Osteoblast (primary cell): ENCODE results near the gene ANKRD13C. TPM values are rescaled to one million over a fixed set of nuclear protein-coding genes. Genes with fewer than 3 reads are reported as not detected.

Experiments
- DNase-seq: peaks from one replicate; pipeline ENCODE4 v3.0.0; 2011; ENCODE audit warnings: low spot score, mixed read lengths; ENCODE audit not compliant: insufficient read length; ENCODE audit errors: missing footprints
- H2AFZ ChIP-seq: 2 replicates; pipeline ENCODE4 v1.6.0; 2011; ENCODE audit warnings: mild to moderate bottlenecking, low read length
- H3K27ac ChIP-seq: 2 replicates; pipeline ENCODE4 v1.5.1; 2011; ENCODE audit warnings: mild to moderate bottlenecking, low read depth, low read length, moderate library complexity
- H3K27me3 ChIP-seq: 2 replicates; pipeline ENCODE4 v1.6.0; 2012; ENCODE audit warnings: mild to moderate bottlenecking, control low read depth, inconsistent platforms, low read length, moderate library complexity; ENCODE audit not compliant: insufficient read depth
- H3K36me3 ChIP-seq: 2 replicates; pipeline ENCODE4 v1.5.1; 2011; ENCODE audit warnings: mild to moderate bottlenecking, low read length, control low read depth, moderate library complexity; ENCODE audit not compliant: insufficient read depth
- H3K4me1 ChIP-seq: 2 replicates; pipeline ENCODE4 v1.5.1; 2011; ENCODE audit warnings: mild to moderate bottlenecking, low read length, control low read depth, moderate library complexity; ENCODE audit not compliant: insufficient read depth
- H3K4me2 ChIP-seq: 2 replicates; pipeline ENCODE4 v1.6.0; 2011; ENCODE audit warnings: mild to moderate bottlenecking, low read length; ENCODE audit not compliant: insufficient read depth
- H3K4me3 ChIP-seq: fragments of 200-600 bp; sonication (generic); 3 replicates; pipeline ENCODE4 v1.5.1; 2012; ENCODE audit warnings: mild to moderate bottlenecking, low read length, inconsistent platforms; ENCODE audit not compliant: insufficient read depth
- H3K79me2 ChIP-seq: 2 replicates; pipeline ENCODE4 v1.6.0; 2012; ENCODE audit warnings: mild to moderate bottlenecking, low read length, control low read depth, inconsistent platforms; ENCODE audit not compliant: insufficient read depth
- H3K9me3 ChIP-seq: 2 replicates; pipeline ENCODE4 v1.5.1; 2011; ENCODE audit warnings: low read depth, low read length, control low read depth
- H4K20me1 ChIP-seq: 2 replicates; pipeline ENCODE4 v1.6.0; 2012; ENCODE audit warnings: mild to moderate bottlenecking, low read length, control low read depth; ENCODE audit not compliant: insufficient read depth
- total RNA-seq: library from RNA; depleted of rRNA; stranded (reverse); fragments of >200 nt; gene quantifications from 2 replicates; pipeline ENCODE4 v1.2.3, GENCODE V29; 2012
- TF ChIP-seq, protein P1 (sequence below): IDR thresholded peaks from 2 replicates; pipeline ENCODE4 v1.5.1; 2011; ENCODE audit warnings: mild to moderate bottlenecking, low read depth, low read length, moderate library complexity; ENCODE audit errors: extremely low read depth

Gene ANKRD13C
- total RNA-seq, 1 donor, result 39.1 TPM

- Histone ChIP-seq H3K79me2 (peaks cover 92% of the 10 kb centered on the region), H2AFZ (no peak overlapping the region), H3K27ac (peak overlapping the region; percentile 95), H3K36me3 (peaks cover 25% of the 10 kb centered on the region), H3K4me1 (peaks cover 47% of the 10 kb centered on the region), H4K20me1 (peaks cover 52% of the 10 kb centered on the region), H3K9me3 (no peaks in the 10 kb centered on the region), H3K27me3 (no peaks in the 10 kb centered on the region), H3K4me2 (peak overlapping the region; percentile 93), H3K4me3 (peak overlapping the region; percentile 91)
- TF ChIP-seq, protein P1, sequence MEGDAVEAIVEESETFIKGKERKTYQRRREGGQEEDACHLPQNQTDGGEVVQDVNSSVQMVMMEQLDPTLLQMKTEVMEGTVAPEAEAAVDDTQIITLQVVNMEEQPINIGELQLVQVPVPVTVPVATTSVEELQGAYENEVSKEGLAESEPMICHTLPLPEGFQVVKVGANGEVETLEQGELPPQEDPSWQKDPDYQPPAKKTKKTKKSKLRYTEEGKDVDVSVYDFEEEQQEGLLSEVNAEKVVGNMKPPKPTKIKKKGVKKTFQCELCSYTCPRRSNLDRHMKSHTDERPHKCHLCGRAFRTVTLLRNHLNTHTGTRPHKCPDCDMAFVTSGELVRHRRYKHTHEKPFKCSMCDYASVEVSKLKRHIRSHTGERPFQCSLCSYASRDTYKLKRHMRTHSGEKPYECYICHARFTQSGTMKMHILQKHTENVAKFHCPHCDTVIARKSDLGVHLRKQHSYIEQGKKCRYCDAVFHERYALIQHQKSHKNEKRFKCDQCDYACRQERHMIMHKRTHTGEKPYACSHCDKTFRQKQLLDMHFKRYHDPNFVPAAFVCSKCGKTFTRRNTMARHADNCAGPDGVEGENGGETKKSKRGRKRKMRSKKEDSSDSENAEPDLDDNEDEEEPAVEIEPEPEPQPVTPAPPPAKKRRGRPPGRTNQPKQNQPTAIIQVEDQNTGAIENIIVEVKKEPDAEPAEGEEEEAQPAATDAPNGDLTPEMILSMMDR, result no peak
- no peak for DNase-seq
Measured at GRCh38 chr1:70222716-70223235, 131.7 kb downstream of the ANKRD13C start.

DNA sequence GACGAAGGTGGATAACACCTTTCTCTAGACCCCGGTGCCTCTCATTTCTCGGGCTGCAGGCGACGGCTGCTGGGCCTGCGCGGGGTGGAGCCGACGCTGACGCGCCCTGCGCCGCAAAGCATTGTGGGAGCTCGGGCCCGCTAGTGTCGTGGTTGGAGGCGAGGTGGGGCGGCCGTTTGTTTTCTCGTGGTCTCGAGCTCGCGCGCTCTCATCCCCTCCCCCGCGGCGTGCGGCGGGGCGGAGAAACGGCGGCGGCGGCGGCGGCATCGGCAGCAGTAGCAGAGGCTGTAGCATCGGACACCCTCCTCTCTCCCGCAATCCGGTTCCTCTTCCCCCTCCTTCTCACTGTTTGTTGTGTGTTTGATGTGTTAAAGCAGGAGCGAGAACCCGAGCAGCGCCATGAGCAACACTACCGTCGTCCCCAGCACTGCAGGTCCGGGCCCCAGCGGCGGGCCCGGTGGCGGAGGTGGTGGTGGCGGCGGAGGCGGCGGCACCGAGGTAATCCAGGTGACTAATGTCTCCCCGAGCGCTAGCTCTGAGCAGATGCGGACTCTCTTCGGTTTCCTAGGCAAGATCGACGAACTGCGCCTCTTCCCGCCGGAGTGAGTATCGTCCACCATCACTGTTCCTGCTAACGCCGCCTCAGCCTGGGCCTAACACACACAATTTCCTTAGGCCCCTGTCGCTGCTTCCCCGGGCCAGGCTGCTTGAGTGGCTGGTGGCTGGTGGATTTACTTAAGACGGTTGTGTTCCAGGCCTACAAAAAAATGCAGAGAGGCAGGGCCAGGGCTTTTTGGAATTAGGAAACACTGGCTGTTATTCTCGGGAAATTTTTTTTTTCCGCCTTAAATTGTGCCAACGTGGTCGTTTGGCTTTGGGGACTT is 133.0 kb downstream of the ANKRD13C start, which contains the start of gene SRSF11:
TSS of gene SRSF11 (plus strand) at position 143 of the 884 bp plus-strand sequence. CDS start at position 400, 257 bp downstream.
- H2AFZ ChIP-seq, result peak within 1 kb of the TSS; percentile 85
- peak within 1 kb of the TSS; percentile 91 for H3K4me3 ChIP-seq
- peaks cover 92% of the 10 kb centered on the region for H3K79me2 ChIP-seq
- H3K36me3 ChIP-seq, result peaks cover 28% of the 10 kb centered on the region
- H3K4me2 ChIP-seq, result peak within 1 kb of the TSS; percentile 93
- TF ChIP-seq, protein P1, result no peak
- peaks cover 39% of the 10 kb centered on the region for H3K4me1 ChIP-seq
- H4K20me1 ChIP-seq, result peaks cover 41% of the 10 kb centered on the region
- peak; percentile 96 for DNase-seq
- peak within 1 kb of the TSS; percentile 95 for H3K27ac ChIP-seq
- H3K9me3 ChIP-seq, result no peaks in the 10 kb centered on the region
- H3K27me3 ChIP-seq, result no peaks in the 10 kb centered on the region

DNA sequence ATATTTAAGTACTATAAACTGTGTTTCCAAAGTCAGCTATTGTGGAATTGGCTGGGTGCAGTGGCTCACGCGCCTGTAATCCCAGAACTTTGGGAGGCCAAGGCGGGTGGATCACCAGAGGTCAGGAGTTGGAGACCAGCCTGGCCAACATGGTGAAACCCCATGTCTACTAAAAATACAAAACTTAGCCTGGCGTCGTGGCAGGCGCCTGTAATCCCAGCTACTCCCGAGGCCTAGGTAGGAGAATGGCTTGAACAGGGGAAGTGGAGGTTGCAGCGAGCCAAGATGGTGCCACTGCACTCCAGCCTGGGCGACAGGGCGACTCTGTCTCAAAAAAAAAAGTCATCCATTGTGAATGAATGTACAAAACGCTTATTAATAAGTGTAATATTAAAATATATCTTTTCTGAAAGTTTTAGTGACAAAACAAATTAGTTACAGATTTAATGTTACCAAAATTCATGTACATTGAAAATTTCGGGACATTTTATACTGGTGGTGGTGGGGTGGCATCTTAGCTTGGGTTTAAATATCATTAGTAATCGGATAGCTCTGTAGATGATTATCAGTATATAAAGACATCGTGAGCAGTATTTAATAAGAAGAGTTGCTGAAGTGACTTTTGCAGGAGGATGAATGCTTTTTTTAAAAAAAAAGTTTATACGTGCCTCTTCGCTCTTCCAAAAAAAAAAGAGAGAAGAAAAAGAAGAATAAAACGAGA is 133.8 kb downstream of the ANKRD13C start:
- DNase-seq, result no peak
- no peaks in the 10 kb centered on the region for H3K9me3 ChIP-seq
- H2AFZ ChIP-seq, result peak overlapping the region; percentile 51
- peaks cover 30% of the 10 kb centered on the region for H3K36me3 ChIP-seq
- peak overlapping the region; percentile 93 for H3K4me2 ChIP-seq
- no peaks in the 10 kb centered on the region for H3K27me3 ChIP-seq
- H3K4me1 ChIP-seq, result peaks cover 34% of the 10 kb centered on the region
- peak overlapping the region; percentile 95 for H3K27ac ChIP-seq
- peak overlapping the region; percentile 91 for H3K4me3 ChIP-seq
- peaks cover 92% of the 10 kb centered on the region for H3K79me2 ChIP-seq
- H4K20me1 ChIP-seq, result peaks cover 38% of the 10 kb centered on the region
- TF ChIP-seq, protein P1, result no peak
